Spleen (tissue), 11 donors: Measurements from ENCODE around the gene ADD1. TPM values are rescaled to one million over a fixed set of nuclear protein-coding genes. Genes with fewer than 3 reads are reported as not detected.
A peak's percentile ranks its signal among the peaks of the same experiment; 100 is the strongest.

Experiments
- DNase-seq: peaks from one replicate; pipeline ENCODE4 v3.0.0-alpha.2; 2020
- H3K27ac ChIP-seq, 8 donors: fragments of 200-600 bp; sonication (generic) in 7 of 8; 1 replicate in 4 of 8; 2 replicates in 4 of 8; pipeline versions ENCODE4 v1.5.0 to v1.8.0; 2016 to 2021; ENCODE audit warnings: inconsistent platforms in 4 of 8, mild to moderate bottlenecking in 4 of 8, moderate library complexity in 1 of 8
- H3K27me3 ChIP-seq, 7 donors: fragments of 200-600 bp; sonication (generic) in 6 of 7; replicated peaks in 1 of 7; 1 replicate in 4 of 7; 2 replicates in 3 of 7; pipeline versions ENCODE4 v1.5.0 to v1.8.0; 2016 to 2021; ENCODE audit warnings: inconsistent platforms in 3 of 7, mild to moderate bottlenecking in 1 of 7
- H3K36me3 ChIP-seq, 6 donors: fragments of 200-600 bp; sonication (generic) in 5 of 6; 1 replicate in 4 of 6; 2 replicates in 2 of 6; pipeline versions ENCODE4 v1.5.0 to v1.8.0; 2016 to 2021; ENCODE audit warnings: inconsistent platforms in 2 of 6
- H3K4me1 ChIP-seq, 6 donors: fragments of 200-600 bp; sonication (generic) in 5 of 6; 1 replicate in 3 of 6; 2 replicates in 3 of 6; pipeline versions ENCODE4 v1.5.0 to v1.8.0; 2016 to 2021; ENCODE audit warnings: inconsistent platforms in 3 of 6
- H3K4me3 ChIP-seq, 8 donors: fragments of 200-600 bp; sonication (generic) in 7 of 8; 1 replicate in 4 of 8; 2 replicates in 4 of 8; pipeline versions ENCODE4 v1.5.0 to v1.8.0; 2016 to 2021; ENCODE audit warnings: inconsistent platforms in 4 of 8, mild to moderate bottlenecking in 4 of 8, moderate library complexity in 2 of 8
- H3K9me3 ChIP-seq, 8 donors: fragments of 200-600 bp; sonication (generic) in 7 of 8; 1 replicate in 4 of 8; 2 replicates in 4 of 8; pipeline versions ENCODE4 v1.5.0 to v1.8.0; 2016 to 2021; ENCODE audit warnings: inconsistent platforms in 4 of 8
- POLR2A ChIP-seq, 3 donors: fragments of 450-650 bp; IDR thresholded peaks; one replicate each; pipeline ENCODE4 v1.5.1; 2017; ENCODE audit warnings: antibody characterized with exemption in 3 of 3, mild to moderate bottlenecking in 1 of 3
- POLR2AphosphoS5 ChIP-seq, 3 donors: sonication (generic); formaldehyde crosslinking; IDR thresholded peaks; one replicate each; pipeline ENCODE4 v1.5.1; 2017; ENCODE audit warnings: antibody characterized with exemption in 3 of 3
- WGBS, 5 donors: extraction: QIAGEN DNeasy Blood & Tissue Kit in 3 of 5; methylation state at CpG; one replicate each; pipeline versions ENCODE4 v1.1.5 to v1.1.7; 2013 to 2018; 5-methylcytosine and 5-hydroxymethylcytosine counted together
- intact Hi-C: fragments of 100-400 bp; cut with DNase I; formaldehyde crosslinking; loops from one replicate; pipeline ENCODE4 v1.15.0; 2023; ENCODE audit warnings: low total_unique reads
- polyA plus RNA-seq, 3 donors: library from polyadenylated mRNA; stranded (reverse); fragments of 200-250 nt; gene quantifications; one replicate each; pipeline ENCODE4 v1.2.1, GENCODE V29; 2013
- total RNA-seq, 7 donors: library from RNA; depleted of rRNA in 3 of 7; stranded (reverse); fragments of >200 nt in 3 of 7; fragmentation: NEBNext Ultra II Directional in 4 of 7; extraction: Animal tissue kit (Norgen Biotek cat#: 25700) in 4 of 7; gene quantifications; one replicate each; pipeline versions ENCODE4 v1.1.0 to v1.2.1, GENCODE V29; 2016 to 2021
- TF ChIP-seq, protein P1 (sequence below), 11 experiments: fragments of 200-600 bp in 7 of 11; fragments of 450-650 bp in 4 of 11; sonication (generic) in 4 of 11; IDR thresholded peaks in 8 of 11; conservative IDR thresholded peaks in 3 of 11; 1 replicate in 7 of 11; 2 replicates in 4 of 11; pipeline versions ENCODE4 v1.4.0 to v1.8.0; 2016 to 2021; ENCODE audit warnings: antibody characterized with exemption in 11 of 11, inconsistent platforms in 4 of 11, mild to moderate bottlenecking in 1 of 11
- donor health status: healthy with polysubstance abuse.
- donor health status: DM: no; HTN: no; CAD: no; lungs with moderate emphysema.
- donor health status: DM: no; HTN: no; CAD: no.
- donor health status: Bipolar disorder and iron deficiency.
- donor health status: healthy.
- donor health status: DM: no; HTN: no; CAD: no.
- donor health status: DM: yes; HTN: yes; CAD: no.

ADD1 gene
- total and polyA plus RNA-seq, 10 donors: 175 to 348 (median 265) TPM

DNA sequence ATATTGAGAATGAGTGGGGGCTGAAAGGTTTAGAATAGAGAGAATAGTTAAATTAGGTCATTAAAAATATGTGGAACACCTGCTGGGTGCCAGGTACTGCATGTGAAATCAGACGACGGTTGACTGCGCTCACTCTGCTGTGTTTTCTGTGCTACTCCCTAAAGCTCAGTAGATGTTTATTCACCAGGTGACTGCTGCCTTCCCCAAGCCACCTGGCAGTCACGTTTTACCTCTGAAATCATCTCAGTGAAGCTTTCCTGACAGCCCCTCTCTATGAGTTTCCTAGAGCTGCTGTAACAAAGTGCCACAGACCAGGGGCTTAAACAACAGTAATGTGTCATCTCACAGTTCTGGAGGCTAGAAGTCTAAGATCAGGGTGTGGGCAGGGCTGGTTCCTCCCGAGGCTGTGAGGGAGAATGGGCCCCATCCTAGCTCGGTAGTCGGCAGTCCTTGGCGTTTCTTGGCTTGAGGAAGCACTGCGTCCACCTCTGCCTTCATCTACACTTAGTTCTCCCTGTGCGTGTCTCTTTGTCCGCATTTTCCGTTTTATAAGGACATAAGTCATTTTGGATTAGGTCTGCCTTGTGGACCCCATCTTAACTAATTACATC, 25.3 kb downstream of the ADD1 start:
- H3K4me3 ChIP-seq: peak overlapping the region in 6 of 8 donors; percentile 6 to 54 (median 30)
- peak overlapping the region in 6 of 8 donors; percentile 40 to 80 (median 75) for H3K27ac ChIP-seq
- TF ChIP-seq POLR2A (IDR thresholded peaks at IDR 0.05): no peak
- TF ChIP-seq, protein P1, sequence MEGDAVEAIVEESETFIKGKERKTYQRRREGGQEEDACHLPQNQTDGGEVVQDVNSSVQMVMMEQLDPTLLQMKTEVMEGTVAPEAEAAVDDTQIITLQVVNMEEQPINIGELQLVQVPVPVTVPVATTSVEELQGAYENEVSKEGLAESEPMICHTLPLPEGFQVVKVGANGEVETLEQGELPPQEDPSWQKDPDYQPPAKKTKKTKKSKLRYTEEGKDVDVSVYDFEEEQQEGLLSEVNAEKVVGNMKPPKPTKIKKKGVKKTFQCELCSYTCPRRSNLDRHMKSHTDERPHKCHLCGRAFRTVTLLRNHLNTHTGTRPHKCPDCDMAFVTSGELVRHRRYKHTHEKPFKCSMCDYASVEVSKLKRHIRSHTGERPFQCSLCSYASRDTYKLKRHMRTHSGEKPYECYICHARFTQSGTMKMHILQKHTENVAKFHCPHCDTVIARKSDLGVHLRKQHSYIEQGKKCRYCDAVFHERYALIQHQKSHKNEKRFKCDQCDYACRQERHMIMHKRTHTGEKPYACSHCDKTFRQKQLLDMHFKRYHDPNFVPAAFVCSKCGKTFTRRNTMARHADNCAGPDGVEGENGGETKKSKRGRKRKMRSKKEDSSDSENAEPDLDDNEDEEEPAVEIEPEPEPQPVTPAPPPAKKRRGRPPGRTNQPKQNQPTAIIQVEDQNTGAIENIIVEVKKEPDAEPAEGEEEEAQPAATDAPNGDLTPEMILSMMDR (IDR thresholded peaks at IDR 0.05 in 8 of 11, conservative IDR thresholded peaks at IDR 0.05 in 3 of 11): no peak
- no peak for TF ChIP-seq POLR2AphosphoS5 (IDR thresholded peaks at IDR 0.05)
- H3K4me1 ChIP-seq: peaks cover 40 to 100% (median 98%) of the 10 kb centered on the region in 6 donors
- 68 to 80% (median 77%) methylated on average over 12 of the region's 12 CpGs for WGBS, 5 donors
- H3K36me3 ChIP-seq: peaks cover 0 to 14% (median 0%) of the 10 kb centered on the region in 6 donors
- no peak for DNase-seq
- intact Hi-C loops: no loop called here
- H3K9me3 ChIP-seq: no peaks in the 10 kb centered on the region
- no peaks in the 10 kb centered on the region for H3K27me3 ChIP-seq

GRCh38 chr4:2869659-2870058, 26.0 kb downstream of the ADD1 start:
- no peaks in the 10 kb centered on the region for H3K9me3 ChIP-seq
- peak overlapping the region in 4 of 8 donors; percentile 9 to 54 (median 30) for H3K4me3 ChIP-seq
- intact Hi-C loops: no loop called here
- H3K36me3 ChIP-seq: peaks cover 0 to 14% (median 0%) of the 10 kb centered on the region in 6 donors
- H3K27ac ChIP-seq: peak overlapping the region in 6 of 8 donors; percentile 24 to 80 (median 75)
- no peak for DNase-seq
- WGBS, 5 donors: 68 to 77% (median 73%) methylated on average over 6 of the region's 6 CpGs
- H3K27me3 ChIP-seq: no peaks in the 10 kb centered on the region
- TF ChIP-seq, protein P1 (IDR thresholded peaks at IDR 0.05 in 8 of 11, conservative IDR thresholded peaks at IDR 0.05 in 3 of 11): no peak
- TF ChIP-seq POLR2AphosphoS5 (IDR thresholded peaks at IDR 0.05) (no peak), POLR2A (IDR thresholded peaks at IDR 0.05) (no peak)
- peaks cover 35 to 100% (median 94%) of the 10 kb centered on the region in 6 donors for H3K4me1 ChIP-seq

DNA sequence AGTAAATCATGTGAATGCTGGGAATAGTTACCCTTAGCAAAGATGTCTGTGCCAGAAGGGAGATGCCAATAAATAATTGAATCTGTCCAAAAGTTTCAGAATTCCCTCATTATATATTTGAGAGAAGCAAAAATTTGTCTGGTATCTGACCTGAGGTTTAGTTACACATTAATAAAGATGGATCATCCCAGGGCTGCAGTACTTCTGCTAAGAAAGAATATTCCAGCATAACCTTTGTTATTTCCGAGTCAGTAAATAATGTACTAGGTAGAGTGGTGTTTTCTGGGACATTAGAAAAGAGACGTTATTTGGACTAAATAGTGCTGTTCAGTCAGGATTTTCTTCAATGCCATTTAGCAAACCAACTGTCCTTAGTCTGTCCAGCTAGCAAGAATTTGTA, 26.4 kb downstream of the ADD1 start:
- H3K4me3 ChIP-seq: peak overlapping the region in 2 of 8 donors; percentile 29 to 54
- H3K27ac ChIP-seq: peak overlapping the region in 6 of 8 donors; percentile 24 to 80 (median 75)
- no peak for DNase-seq
- intact Hi-C loops: no loop called here
- H3K27me3 ChIP-seq: no peaks in the 10 kb centered on the region
- H3K4me1 ChIP-seq: peaks cover 30 to 100% (median 90%) of the 10 kb centered on the region in 6 donors
- peaks cover 0 to 14% (median 0%) of the 10 kb centered on the region in 6 donors for H3K36me3 ChIP-seq
- H3K9me3 ChIP-seq: no peaks in the 10 kb centered on the region
- TF ChIP-seq, protein P1 (IDR thresholded peaks at IDR 0.05 in 8 of 11, conservative IDR thresholded peaks at IDR 0.05 in 3 of 11): no peak
- TF ChIP-seq POLR2AphosphoS5 (IDR thresholded peaks at IDR 0.05) (no peak), POLR2A (IDR thresholded peaks at IDR 0.05) (no peak)
- 55 to 90% (median 73%) methylated on average over 2 of the region's 2 CpGs for WGBS, 5 donors

GRCh38 chr4:2871466-2871865, 27.8 kb downstream of the ADD1 start:
- 56 to 80% (median 67%) methylated on average over 4 of the region's 4 CpGs for WGBS, 5 donors
- Histone ChIP-seq H3K4me1 (peaks cover 24 to 100% (median 77%) of the 10 kb centered on the region in 6 donors), H3K9me3 (no peaks in the 10 kb centered on the region), H3K4me3 (no peak overlapping the region), H3K36me3 (peaks cover 0 to 25% (median 10%) of the 10 kb centered on the region in 6 donors), H3K27ac (peak overlapping the region in 4 of 8 donors; percentile 30 to 80 (median 43)), H3K27me3 (no peaks in the 10 kb centered on the region)
- intact Hi-C loops: no loop called here
- TF ChIP-seq POLR2A (IDR thresholded peaks at IDR 0.05): no peak
- no peak for TF ChIP-seq POLR2AphosphoS5 (IDR thresholded peaks at IDR 0.05)
- TF ChIP-seq, protein P1 (IDR thresholded peaks at IDR 0.05 in 8 of 11, conservative IDR thresholded peaks at IDR 0.05 in 3 of 11): no peak
- no peak for DNase-seq
